HG03558 (cell line): ENCODE measurements around the gene KDM2A.

Experiments used
- ATAC-seq: cut with Tn5 transposase; IDR thresholded peaks from one replicate; pipeline ENCODE4 v1.9.1; 2021; ENCODE audit warnings: moderate number of reproducible peaks; ENCODE audit not compliant: unreplicated experiment; ENCODE audit errors: extremely low read depth

Gene KDM2A

DNA sequence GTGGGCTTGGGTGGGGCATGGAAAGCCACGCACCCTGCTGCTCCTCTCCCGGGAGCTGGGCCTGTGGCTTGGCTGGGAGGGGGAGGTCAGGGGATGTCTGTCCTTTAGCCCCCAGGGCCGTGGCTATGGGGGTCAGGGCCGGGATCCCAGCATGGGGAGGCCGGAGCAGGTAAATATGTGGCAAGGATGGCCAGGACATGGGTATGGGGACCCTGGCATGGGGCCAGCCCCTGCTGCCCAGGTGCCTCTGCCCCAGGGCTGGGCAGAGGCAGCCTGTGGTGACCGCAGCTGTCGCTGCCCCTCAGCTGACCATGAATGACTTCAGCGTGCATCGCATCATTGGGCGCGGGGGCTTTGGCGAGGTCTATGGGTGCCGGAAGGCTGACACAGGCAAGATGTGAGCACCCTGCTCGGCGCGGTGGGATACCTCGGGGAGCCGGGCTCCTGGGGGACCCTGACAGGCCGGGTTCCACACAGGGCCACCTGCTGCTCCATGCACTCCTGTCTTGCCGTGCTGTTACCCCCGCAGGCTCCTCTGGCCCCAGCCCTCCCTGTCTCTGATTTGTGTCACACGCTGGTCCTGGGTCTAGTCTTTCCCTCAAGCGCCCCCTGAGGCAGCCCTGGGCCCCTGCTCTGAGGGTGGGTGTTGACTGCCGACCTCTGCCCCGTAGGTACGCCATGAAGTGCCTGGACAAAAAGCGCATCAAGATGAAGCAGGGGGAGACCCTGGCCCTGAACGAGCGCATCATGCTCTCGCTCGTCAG lies 161.9 kb downstream of the KDM2A start:
- ATAC-seq, result no peak

DNA sequence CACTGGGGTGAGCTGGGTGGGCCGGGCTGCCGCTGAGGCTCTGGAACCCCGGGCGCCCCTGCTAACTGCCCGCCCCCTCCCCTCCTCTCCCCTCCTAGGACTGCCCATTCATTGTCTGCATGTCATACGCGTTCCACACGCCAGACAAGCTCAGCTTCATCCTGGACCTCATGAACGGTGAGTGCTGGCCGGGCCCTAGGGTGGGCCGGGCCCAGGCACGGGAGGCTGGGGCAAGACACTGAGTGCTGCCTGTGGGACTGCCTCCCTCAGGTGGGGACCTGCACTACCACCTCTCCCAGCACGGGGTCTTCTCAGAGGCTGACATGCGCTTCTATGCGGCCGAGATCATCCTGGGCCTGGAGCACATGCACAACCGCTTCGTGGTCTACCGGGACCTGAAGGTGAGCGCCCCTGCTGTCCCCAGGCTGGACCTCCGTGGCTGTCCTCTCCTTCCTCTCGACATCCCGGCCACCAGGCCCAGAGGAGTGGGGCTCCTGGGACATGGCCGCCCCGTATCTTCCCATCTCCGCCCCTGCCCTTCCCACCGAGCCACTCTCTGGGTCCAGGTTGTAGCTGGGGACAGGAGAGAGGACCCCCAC lies 162.6 kb downstream of the KDM2A start:
- ATAC-seq, result no peak

DNA sequence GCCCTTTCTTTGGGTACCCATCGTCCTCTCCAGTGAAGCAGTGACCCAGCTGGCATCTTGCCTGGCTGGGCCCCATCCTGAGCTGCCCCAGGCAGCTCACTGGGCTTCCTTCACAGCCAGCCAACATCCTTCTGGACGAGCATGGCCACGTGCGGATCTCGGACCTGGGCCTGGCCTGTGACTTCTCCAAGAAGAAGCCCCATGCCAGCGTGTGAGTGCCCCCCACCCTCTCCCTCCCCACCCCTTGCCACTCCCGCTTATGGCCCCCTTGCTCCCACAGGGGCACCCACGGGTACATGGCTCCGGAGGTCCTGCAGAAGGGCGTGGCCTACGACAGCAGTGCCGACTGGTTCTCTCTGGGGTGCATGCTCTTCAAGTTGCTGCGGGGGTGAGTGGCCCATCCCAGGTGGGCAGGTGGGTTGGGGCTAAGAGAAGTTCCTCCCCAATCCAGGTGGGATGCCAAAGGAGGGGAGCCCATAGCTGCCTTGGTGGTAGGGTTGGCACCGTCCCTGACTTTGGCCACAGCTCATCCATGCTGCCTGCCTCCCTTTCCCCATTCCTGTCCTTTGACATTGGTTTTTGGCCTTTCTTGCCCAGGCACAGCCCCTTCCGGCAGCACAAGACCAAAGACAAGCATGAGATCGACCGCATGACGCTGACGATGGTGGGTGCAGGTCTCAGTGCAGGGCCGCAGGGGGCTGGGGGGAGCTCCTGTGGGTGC lies 163.3 kb downstream of the KDM2A start:
- ATAC-seq, result no peak

DNA sequence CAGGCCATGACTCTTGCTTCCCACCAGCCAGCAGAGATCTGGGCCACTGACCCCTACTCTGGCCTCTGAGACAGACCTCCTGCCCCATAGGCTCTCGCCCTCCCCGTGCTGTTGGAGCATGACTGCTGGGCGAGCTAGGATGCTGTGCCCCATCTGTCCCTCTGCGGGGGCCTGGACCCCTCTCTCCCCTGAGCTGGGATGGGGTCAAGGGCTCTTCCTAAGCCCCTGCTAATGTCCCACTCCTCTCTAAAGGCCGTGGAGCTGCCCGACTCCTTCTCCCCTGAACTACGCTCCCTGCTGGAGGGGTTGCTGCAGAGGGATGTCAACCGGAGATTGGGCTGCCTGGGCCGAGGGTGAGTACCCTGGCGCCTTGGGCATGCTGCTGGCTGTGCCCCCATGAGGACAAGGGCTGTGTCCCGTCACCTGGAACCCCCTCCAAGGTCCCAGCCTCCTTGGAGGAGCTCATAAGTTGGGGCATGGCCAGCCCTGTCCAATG lies 163.9 kb downstream of the KDM2A start:
- no peak for ATAC-seq

DNA sequence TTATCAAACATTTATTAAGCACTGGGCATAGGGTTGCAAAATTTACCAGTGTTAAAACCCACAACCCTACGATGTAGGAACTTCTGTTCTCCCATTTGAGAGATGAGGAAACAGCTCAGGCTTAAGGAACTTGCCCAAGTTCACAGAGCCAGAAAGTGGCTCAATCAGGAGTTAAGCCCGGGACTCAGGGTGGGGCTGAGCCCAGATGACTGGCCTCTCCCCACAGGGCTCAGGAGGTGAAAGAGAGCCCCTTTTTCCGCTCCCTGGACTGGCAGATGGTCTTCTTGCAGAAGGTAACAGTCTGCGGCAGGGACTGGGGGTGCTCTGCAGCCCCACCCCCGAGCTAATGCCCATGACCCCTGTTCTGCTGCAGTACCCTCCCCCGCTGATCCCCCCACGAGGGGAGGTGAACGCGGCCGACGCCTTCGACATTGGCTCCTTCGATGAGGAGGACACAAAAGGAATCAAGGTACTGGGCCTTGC lies 164.5 kb downstream of the KDM2A start:
- ATAC-seq, result no peak

DNA sequence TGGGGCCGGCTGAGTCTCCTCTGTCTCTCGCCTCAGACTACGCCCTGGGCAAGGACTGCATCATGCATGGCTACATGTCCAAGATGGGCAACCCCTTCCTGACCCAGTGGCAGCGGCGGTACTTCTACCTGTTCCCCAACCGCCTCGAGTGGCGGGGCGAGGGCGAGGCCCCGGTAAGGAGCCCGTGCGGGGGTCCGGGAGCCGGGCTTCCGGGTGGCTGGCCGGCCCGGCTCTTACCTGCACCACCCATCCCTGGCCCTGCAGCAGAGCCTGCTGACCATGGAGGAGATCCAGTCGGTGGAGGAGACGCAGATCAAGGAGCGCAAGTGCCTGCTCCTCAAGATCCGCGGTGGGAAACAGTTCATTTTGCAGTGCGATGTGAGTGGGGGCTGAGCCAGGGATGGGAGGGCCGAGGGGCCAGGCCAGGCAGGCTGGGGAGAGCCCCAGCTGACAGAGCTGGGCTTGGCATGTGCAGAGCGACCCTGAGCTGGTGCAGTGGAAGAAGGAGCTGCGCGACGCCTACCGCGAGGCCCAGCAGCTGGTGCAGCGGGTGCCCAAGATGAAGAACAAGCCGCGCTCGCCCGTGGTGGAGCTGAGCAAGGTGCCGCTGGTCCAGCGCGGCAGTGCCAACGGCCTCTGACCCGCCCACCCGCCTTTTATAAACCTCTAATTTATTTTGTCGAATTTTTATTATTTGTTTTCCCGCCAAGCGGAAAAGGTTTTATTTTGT lies 165.9 kb downstream of the KDM2A start:
- no peak for ATAC-seq

DNA sequence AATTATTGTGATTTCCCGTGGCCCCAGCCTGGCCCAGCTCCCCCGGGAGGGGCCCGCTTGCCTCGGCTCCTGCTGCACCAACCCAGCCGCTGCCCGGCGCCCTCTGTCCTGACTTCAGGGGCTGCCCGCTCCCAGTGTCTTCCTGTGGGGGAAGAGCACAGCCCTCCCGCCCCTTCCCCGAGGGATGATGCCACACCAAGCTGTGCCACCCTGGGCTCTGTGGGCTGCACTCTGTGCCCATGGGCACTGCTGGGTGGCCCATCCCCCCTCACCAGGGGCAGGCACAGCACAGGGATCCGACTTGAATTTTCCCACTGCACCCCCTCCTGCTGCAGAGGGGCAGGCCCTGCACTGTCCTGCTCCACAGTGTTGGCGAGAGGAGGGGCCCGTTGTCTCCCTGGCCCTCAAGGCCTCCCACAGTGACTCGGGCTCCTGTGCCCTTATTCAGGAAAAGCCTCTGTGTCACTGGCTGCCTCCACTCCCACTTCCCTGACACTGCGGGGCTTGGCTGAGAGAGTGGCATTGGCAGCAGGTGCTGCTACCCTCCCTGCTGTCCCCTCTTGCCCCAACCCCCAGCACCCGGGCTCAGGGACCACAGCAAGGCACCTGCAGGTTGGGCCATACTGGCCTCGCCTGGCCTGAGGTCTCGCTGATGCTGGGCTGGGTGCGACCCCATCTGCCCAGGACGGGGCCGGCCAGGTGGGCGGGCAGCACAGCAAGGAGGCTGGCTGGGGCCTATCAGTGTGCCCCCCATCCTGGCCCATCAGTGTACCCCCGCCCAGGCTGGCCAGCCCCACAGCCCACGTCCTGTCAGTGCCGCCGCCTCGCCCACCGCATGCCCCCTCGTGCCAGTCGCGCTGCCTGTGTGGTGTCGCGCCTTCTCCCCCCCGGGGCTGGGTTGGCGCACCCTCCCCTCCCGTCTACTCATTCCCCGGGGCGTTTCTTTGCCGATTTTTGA lies 166.8 kb downstream of the KDM2A start:
- no peak for ATAC-seq

DNA sequence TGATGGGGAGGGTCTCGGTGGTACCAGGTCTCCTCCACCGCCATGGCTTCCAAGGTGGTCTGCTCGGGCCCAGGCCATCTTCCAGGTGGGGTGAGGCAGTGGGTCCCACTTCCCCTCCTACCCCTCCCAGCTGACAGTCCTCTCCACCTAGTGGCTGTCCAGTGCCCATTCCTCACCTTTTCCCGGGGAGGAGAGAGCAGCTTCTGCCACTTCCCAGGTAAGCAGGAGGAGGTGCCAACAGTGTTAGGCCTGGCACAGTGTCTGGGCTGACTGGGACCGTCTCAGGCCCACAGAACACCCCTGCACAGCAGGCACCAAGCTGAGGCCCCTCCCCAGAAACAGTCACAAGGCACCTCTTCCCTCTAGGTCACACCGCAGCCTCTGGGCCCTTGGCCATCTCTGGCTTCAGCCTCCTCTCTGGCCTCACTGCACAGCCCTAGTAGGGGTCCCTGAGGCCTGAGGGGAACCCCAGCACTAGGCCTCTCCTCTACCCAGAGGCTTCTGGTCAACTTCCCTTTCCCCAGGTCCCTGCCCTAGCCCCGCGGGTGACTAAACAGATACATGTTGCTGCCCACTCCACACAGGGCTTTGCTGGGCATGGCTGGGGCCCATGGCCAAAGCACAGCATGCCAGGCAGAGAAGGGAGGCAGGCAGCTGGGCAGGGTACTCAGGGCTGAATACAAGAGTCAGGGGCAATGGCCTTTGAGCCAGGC lies 167.7 kb downstream of the KDM2A start:
- no peak for ATAC-seq

DNA sequence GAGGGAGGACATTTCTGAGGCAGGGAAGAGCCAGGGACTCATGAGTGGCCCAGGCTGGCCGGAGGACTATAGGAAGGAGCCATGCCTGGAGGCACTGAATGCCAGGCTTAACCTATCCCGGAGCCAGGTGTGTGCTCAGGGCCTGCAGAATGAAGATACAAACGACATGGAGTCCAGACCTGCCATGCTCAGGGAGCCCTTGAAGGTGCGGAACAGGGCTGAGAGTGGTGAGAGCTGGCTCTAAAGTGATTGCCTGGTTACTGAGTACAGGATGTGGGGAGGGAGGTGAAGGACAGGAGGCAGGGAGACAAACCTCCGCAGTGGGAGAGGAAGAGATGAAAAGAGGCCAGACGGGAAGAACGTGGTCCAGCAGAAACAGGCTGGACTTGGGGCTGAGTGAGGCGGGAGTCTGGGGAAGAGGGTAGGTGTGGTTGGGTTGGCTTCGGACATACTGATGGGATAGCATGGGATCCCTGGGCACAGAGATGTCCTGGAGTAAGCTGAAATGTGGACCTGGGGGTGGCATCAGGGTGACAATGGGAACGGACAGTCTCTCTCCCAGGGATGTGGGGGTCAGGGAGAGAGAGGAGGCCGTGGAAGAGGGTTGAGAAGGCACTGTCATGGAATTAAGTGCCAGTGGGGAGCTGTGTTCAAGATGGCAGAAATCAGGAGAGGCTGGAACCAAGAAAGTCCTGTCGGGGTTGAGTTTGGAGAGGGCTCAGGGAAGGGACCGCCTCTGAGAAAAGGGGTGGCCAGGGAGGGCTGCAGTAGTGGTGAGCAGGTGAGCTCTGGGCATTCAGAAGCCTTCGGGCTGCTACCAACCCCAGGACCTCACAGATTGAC lies 168.5 kb downstream of the KDM2A start:
- no peak for ATAC-seq

DNA sequence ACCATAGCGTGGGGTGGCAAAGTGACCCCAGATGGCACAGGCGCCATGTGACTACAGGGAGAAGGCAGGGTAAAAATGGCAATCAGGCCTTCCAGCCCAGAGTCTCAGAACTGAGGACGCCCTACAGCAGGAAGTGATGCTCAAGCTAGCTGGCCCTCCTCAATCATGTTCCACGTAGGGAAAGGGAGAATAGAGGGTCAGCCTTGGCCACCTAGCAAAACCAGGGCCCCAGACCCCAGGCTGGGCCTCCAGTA lies 169.1 kb downstream of the KDM2A start:
- ATAC-seq, result no peak

DNA sequence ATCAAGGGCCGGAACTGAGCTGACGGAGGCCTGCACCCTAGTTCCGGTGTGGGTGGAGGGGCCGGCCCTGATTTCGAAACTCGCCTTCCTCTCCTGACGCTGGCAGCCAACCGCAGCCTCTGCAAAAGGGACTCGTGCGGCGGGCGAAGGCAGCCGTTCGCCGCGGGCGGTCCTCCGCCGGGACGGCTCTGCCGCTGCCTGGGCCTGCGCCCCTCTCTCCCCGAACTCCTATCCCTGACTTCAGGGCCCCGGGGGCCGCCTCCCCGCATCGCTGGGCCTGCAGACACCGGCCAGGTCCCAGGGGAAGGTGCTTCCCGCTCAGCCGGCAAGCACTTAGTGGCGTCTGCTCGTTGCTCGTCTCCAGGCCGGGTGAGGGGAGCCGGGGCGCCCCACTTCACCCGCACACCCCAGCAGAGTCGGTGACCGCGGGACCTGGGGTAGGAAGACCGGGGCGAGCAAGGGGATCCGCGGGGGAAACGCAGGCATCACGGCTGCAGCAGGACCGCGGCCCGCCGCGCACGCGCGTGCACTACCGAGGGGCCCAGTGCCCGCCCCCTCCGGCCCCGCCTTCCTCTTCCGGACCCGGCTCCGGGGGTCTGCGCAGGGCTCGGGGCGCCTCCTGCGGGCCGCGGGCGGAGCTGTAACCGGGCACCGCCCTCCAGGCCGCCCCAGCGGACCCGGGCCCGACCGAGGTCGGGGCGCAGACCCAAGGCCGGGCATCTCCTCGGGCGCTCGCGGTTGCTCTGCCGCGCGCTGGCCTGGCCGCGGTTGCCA lies 169.6 kb downstream of the KDM2A start:
- peak; percentile 34 for ATAC-seq

DNA sequence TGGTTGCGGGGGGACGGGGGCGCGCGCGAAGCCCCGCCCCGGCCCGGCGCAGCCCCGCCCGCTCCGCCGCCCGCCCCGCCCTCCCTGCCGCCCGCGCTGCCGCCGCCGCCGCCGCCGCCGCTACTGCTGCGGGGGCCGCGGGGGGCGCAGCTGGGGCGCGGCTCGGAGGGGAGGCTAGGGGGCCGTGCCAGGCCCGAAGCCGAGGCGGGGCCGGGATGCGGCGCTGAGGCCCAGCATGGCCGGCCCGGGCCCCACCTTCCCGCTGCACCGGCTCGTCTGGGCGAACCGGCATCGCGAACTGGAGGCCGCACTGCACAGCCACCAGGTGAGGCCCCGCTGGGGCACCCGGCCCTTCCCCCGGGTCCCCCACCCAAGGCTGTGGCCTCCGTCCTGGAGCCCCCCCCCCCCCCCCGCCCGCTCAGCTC lies 170.2 kb downstream of the KDM2A start, which contains the start of gene ANKRD13D:
ANKRD13D (plus strand) TSS at position 78 of the 425 bp plus-strand sequence; CDS start at position 236, 158 bp downstream.
- ATAC-seq, result peak; percentile 21

DNA sequence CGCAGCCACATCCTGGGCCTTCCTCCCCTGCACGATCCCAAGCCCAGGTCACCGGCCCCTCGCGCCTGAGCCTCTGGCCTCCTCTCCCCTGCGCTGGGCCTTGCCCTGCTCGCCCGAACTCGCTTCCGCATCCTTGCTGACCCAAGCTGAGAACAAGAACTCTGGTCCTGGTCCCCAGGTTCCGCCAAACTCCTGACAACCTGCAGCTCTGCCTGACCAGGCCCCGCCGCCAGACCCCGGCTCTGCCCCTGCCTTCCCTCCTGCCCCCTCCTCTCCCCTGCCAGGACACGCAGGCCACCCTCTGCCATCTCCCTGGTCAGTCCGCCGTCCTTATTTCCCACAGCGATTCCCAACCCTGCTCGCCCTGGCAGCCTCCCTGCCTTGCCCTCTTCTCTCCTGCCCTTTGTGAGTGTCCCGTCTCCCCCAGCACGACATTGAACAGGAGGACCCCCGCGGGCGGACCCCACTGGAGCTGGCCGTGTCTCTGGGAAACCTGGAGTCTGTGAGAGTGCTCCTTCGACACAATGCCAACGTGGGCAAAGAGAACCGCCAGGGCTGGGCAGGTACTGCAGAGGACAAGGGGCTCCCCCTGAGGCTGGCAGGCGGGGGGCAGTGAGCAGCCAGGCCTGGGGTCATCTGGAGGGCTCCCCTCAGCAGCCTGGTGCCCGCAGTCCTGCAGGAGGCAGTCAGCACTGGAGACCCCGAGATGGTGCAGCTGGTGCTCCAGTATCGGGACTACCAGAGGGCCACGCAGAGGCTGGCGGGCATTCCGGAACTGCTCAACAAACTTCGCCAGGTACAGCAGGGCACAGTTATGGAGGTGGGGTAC lies 170.8 kb downstream of the KDM2A start:
- no peak for ATAC-seq

DNA sequence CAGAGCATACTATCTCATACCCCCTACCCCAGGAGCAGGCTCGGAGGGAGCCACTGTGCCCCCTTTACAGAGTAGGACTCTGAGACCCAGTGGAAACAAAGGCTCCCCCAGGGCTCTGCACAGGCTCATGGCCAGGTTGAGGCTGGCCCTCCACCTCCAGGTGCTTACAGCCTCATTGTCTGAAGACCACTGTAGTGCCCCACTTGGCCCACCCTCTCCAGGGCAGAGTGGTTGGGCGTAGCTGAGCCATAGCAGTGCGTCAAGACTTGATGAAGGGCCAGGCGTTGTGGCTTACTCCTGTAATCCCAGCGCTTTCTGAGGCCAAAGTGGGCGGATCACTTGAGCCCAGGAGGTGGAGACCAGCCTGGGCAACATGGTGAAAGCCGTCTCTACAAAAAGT lies 171.7 kb downstream of the KDM2A start:
- ATAC-seq, result no peak

DNA sequence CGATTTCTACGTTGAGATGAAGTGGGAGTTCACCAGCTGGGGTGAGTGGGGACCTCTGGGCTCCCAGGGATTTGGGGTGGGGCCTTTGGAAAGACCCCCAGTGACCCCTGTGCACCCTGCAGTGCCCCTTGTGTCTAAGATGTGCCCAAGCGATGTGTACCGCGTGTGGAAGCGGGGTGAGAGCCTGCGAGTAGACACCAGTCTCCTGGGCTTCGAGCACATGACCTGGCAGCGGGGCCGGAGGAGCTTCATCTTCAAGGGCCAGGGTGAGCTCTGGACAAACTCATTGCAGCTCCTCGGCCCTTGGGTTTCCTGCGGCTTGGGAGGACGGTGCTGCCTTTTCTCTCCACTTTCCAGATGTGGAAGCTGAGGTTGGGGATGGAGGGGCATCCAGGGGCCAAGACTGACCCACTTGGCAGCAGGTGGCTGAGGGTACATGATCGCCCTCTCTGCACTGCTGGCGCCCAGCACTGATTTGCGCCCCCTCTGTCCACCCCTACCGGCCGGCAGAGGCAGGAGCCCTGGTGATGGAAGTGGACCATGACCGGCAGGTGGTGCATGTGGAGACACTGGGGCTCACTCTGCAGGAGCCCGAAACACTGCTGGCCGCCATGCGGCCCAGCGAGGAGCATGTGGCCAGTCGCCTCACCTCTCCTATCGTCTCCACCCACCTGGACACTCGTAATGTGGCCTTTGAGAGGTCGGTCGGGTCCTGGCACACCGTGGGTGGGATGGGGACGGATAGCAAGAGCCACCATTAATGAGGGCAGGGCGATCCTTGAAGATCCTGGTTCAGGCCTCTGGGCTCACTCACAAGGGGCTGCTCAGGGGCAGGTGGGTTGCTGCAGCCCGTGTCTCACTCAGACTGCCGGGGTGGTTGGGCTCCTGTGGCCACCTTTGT lies 172.7 kb downstream of the KDM2A start:
- ATAC-seq, result no peak
